DMS79 treated with DMSO at 0.1 percent for 48 hours (cell line): ENCODE results near the gene TTC31.
"Not testable (repeated sequence)": the region's sequence is repeated elsewhere in the genome, so short reads cannot be mapped to it uniquely, and the experiment has no call there.

Experiments
- DNase-seq: peaks from one replicate; lab custom pipeline; 2025; lab: John Stamatoyannopoulos, UW

TTC31 gene

DNA sequence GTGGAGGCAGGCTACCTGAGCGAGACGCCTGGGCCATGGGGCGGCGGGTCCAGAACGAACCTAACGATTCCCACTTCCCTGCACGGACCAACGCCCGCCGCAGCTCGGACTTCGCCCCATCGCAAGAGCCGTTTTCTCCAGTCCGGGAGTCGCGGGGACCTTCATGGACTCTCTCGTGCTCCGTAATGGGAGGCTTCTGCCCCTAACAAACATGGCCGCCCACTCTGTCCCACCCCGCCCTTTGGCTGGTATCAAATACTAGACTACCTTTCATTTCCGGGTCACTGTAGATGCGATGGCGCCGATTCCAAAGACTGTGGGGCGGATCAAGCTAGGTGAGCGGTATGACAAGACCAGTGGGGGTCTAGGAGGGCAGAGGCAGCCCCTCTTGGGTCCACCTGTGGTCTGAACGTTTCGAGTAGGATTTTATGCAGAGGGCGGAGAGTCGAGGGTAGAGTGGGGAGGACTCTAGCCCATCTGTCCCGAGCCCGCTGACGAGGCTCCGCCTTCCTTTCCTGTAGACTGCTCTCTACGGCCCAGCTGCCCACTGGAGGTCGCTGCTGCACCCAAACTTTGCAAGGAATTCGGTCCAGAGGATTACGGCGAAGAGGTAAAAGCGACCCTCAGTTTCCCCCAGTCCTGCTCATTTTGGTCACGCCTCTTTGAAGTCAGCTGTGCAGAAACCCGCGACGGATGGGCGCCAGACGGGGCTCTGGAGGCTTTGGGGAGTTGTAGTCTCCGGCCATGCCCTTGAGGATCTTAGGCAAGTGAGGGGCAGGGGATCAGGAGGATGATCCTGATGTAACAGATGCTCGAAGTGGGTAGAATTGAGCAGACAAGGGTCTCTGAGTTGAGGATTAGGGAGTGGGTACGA, at the start of gene TTC31, which contains the start of gene CCDC142:
Gene TTC31 (plus strand): TSS at position 281 of the 874 bp plus-strand sequence. CDS start 15 bp downstream, at position 296.
Gene CCDC142 (minus strand): TSS at position 198 of the 874 bp plus-strand sequence. CDS start 161 bp downstream, at position 37.
- DNase-seq, result peak; percentile 97

DNA sequence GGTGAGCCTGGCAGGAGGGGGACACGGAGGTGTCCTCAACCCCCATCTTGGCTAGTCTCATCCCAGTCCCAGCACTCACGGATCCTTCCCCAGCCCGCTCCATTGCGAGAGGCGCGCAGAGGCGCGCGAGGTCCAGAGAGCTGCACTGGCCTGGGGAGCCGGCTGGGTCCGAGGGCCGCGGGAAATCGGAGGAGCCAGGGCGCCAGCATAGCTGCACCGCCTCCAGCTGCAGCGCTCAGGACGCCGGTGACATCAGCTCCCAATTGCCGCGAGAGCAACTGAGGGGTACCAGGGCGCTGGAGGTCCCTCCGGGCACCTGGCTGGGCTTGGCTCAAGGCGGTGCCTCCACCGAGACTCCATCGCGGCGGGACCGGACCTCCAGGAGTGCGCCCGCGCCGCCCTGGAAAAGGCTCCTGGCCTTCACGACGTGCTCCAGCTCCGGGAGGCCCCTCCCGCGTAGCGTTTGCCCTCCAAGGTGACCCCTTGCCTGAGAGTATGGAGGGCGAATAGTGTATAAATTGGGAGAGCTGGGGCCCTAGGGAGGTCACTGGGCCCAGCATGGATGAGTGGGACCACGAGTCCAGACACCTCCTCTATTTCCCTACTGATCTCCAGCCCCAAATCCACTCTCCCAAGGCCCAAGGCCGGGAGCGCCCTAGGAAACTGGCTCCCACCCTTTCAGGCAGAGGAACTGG, 46.6 kb upstream of the TTC31 start:
- DNase-seq, result no peak

DNA sequence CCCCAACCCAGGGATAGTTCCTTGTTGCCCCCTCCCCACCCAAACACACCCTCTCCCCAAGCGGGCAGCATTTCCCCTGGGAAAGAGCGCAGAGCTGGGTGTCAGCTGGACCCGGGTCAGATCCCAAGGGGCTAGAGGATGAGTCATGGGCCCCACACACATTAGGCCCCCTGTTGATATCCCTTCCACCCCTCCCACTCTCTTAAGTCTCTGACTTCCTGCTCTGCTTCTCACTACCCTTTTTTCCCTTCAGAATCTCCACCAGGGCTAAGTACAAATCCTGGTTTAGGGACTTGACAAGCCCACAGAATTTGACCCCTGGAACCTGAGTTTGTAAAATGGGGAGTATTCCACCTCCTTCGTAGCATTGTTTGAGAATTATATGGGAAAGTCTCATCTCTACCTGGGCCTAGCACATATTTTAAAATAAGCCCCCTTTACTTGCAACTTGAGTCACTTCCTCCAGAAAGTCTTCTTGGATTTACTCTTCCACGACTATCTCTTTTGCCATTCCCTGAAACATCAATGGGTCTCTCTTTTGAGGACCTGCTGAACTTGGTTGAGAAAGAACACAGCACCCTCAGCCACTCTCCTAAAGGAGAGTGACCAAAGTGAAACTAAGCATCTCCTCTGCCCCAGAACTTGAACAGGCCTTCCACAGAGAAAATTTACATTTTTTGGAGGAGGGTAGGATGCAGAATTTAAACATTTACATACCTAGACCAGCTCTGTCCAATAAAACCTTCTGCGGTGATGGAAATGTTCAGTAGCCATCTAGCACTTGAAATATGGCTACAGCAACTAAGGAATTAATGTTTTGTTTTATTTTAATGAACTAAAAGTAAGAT, 45.8 kb upstream of the TTC31 start:
- DNase-seq, result no peak

DNA sequence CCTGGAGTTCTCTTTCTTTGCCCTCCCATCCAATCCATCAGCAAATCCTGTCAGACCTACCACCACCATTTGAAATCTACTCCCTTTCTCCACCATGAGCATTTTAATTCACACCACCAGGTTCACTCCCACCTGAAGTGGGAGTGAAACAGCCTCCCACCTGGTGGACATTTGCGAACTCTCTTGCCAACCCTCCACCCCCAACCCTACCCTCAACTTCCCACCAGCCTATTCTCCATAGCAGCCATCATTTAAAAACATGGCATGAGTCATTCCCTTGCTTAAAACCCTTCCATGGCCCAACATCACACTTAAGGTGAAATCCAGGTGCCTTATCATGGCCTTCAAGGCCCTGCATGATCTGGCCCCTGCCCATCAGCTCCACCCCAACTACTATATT, 44.6 kb upstream of the TTC31 start:
- DNase-seq, result no peak

DNA sequence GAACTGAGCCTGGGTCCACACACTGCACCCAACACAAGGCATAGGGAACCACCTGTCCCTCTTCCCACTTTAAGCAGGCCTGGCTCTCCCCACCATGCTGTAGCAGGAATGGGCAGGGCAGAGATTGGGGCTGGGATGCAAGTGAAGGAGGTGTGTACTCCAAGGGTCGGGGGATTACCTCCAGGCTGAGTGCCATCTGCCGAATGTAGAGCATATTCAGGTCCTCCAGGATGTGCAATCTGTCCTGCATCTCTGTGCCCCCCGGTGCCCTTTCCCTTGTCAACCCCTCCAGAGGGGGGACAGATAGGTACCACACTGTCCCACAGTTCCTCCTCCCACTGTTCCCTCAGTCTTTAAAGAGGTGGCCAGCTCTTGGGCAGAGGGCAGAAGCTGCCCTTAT, 43.5 kb upstream of the TTC31 start:
- no peak for DNase-seq

DNA sequence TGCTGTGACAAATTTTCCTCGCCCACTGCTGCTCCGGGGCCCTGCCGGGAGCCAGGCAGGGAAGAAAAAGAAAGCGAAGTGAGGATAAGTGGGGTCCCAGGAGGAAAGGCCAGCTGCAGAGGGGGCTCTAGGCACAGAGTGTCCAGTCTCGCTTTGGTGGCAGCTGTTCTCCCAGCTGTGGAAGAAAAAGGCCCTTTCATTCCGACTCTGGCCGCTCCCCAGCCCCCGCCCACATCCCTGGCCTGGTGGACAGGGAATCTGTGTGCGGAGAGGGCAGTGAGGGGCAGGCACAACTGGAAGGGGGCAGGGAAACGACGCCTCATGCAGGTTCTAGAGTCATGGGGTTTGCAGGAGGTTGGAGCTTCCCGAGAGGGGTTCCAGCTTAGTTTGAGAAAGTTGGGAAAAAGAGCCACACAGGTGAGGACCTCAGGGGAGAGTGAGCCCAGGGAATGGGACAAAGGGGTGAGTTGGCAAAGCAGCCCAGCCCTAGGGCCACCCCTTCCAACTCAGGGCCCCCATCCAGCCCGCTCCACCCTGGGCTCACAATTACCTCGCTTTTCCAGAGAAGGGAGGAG, 43.0 kb upstream of the TTC31 start:
- DNase-seq, result no peak

DNA sequence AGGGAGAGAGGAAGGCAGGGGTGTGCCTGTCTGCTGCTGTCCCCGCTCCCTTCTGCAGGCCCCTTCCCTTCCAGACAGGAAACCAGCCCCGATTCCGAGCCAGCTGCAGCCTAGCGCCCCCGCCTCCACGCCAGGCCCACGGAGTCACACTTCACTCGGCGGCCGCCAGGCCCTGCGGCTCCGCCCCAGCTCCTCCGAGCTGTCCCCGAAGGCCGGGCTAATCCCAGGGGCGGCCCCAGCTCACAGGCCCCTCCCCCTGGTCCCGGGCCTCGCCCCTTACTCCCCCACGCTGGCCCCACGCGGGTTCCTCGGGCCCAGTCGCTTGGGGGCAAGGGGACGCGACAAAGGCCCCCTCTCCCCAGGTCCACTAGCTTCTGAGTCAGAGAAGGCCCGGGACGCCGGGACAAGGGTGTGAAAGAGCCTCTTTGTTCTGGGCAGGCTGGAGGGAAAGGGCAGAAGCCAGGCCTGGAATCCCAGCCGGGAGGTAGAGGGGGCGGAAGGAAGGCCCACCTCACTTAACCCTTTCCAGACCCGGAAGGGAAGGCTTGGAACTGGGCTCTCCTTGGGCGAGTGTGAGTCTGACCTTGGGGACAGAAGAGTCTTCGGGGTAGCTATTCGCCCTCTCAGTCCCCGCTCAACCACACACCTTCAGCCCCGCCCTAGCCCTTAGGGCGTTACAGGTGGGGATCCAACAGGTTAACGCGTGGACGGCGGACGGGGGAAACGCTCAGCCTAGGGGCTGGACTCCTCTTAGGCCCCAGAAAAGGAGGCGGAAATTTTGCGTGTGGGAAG, 42.3 kb upstream of the TTC31 start:
- peak; percentile 85 for DNase-seq

DNA sequence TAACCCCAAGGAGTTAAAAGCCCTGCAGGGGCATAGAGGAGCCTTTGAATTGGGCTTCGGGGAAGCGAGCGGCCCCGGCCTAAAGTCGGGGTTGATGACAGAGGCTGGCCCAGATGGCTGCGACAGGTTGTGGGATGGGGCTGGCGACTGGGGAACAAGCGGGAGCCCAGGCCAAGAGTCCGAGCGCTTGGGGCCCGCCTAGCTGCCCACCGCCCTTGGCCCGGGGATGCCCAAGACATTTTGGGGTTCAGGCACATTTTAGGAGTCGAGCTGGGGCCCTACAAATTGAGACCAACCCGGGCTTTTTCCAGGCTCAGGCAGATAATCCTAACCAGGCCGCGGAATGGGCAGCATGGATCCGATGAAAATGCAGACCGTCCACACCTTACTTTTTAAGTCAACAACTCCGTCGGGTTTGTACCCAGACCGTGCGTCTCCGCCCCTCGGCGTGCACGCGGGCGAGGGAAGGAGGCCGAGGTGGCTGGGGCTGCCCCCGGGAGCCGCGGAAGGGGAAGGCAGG, 41.7 kb upstream of the TTC31 start:
- no peak for DNase-seq

DNA sequence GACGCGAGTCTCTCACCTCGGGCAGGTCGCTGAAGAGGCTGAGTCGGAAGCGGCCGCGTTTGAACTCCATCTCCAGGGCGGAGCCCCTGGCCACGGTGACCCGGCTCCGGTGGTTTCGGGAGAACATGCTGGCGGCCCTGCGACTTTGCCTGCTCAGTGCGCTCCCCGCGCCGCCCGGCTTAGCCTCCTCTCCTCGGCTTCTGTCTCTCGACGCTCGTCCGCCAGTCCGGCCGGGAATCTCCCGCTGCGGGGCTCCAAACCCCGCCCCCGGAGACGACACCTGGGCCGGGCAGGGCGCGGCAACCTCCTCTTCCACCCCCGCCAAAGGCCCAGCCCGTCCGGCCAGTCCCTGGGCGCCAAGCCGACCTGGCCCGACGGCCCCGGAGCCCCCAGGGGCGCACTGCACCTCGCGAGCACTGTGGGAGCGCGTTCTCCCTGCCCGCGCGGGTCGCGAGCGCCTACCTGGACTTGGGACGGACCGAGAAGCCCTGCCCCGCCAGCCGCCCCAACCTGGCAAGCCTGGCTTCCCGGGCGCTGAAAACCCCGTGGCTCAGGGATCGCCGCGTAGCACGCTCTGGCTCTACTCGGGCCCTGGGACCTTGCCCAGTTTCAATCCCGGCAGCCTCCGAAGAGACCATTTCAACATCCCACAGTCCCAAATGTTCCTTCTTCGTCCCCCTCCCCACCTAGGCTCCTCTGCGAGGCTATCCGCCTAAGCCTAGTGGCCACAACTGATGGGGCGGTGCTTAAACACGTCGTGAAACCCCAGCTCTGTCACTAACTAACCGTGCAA, 41.0 kb upstream of the TTC31 start, which contains the start of gene RTKN:
Gene RTKN (minus strand): TSS at position 248 of the 793 bp plus-strand sequence. CDS start 121 bp downstream, at position 127.
- peak; percentile 38 for DNase-seq

DNA sequence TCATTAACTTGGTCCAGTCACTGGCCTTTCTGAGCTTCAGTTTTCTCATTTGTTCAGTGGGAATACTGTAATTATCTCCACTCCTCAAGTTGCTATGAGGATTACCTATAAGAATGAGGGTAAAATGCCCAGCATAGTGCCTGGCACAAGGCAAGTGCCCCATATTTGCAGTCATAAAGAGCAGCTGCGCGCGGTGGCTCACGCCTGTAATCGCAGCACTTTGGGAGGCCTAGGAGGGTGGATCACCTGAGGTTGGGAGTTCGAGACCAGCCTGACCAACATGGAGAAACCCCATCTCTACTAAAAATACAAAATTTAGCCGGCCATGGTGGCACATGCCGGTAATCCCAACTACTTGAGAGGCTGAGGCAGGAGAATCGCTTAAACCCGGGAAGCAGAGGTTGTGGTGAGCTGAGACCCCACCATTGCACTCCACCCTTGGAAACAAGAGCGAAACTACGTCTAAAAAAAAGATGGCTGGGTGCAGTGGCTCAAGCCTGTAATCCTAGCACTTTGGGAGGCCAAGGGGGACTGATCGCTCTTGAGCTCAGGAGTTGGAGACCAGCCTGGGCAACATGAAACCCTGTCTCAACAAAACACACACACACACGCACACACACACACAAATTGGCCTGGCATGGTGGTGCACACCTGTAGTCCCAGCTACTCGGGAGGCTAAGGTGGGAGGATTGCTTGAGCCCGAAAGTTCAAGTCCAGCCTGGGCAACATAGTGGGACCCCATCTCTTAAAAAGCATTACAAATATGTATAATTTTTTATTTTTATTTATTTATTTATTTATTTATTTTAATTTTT, 40.2 kb upstream of the TTC31 start:
- DNase-seq, result not testable (repeated sequence)

DNA sequence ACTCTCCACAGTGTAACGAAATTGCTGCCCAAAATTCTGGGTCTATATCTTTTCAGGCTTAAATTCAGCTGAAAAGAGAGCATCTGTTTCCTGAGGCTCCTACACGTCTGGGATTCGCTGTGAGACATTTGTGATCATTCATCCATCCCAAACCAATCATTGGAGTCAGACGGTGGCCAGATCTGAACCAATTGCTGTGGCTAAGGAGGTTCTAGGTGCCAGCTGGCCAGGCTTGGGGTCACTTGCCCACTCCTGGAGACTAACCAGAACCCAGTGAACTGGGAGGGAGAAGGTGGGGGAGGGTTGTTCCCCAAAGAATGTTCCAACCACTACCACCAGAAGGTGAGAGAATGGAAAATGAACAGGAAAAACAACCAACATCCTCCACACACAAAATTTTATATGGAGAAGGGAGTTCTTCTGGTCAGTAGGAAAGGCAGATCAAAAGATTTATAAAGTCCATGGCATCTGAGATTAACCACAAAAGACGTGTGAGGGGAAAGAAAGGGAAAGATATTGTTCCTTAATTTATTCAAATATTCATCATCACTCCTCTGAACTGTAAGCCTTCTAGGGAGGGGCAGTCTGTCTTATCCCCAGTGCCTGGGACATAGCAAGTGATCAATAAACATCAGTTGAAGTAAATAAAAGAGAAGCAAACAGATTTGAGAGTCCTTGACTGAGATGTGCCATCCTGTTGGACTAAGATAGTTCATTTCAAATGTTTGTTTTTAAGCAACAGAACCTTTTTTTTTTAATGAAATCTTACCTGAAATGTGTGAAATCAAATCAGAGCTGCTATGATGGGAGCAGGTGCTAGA, 38.2 kb upstream of the TTC31 start:
- DNase-seq, result no peak

DNA sequence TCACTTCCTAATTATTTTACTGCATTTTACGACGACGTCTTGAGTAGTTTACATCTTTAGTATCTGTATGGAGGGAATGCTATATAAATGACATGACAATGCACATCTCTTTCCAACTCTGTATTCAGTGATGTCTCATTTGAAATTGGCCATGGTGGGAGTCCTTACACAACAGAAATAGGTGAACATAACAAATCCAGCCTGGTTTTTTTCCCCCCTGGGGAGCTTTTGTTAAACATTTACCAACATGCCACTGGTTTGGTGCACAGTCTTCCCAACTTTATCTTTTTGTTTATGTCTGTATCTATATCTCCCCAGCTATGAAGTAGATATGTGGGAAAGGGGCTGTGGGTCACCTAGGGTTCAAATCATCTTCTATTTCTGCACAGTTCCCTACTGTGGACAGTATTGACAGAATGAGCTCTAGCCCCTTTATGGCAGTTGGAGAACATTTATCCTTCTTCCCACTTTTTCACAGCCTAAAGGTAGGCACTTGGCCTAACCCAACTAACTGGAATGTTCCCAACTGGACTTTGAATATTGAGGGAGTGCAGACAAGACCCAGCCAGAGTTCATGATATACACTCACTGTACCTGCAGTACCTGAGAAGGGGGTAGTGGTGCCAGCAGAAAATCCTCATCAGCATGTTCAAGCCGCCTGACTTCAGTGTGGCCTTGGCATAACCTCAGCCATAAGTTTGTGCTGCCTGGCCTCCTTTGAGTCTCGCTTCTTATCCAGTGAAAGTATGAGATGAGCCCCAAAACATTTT, 35.5 kb upstream of the TTC31 start:
- no peak for DNase-seq

DNA sequence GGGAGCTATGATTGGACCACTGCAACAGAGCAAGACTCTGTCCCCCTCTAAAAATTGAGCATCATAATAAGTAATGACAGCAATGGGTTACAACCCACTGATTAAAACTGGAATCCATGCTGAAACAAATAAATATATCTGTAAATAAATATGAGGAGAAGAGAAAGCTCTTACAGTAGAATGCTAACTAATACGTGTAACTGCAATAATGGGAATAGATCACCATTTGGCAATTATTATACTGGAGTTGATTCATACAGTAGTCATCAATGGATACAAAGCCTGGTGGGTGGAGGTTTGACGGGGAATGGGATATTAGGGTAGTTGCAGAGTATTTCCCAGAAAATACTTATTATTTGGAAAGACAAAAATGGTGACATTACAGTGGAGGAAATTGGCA, 34.1 kb upstream of the TTC31 start:
- DNase-seq, result no peak

DNA sequence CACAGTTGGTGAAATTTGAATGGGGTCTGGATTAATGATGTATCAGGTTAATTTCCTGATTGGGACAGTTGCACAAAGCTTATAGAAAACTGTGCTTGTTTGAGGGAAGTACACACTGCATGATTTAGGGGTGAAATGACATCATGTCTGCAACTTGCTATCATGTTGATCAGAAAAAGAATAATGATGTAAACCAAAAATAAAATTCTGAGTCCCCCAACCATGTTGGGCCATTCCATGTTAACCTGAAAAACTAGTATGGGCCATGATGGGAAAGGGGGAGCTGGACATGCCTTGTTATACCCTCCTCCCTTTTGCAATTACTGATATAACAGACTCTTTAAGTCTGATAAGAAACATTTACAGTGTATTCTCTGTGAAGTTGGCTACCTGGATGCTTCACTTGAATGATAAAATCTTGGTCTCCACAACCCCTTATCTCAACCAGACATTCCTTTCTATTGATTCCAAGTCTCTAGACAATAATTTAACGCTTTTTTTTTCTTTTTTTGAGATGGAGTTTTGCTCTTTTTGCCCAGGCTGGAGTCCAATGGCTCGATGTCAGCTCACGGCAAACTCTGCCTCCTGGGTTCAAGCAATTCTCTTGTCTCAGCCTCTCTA, 32.2 kb upstream of the TTC31 start:
- no peak for DNase-seq

DNA sequence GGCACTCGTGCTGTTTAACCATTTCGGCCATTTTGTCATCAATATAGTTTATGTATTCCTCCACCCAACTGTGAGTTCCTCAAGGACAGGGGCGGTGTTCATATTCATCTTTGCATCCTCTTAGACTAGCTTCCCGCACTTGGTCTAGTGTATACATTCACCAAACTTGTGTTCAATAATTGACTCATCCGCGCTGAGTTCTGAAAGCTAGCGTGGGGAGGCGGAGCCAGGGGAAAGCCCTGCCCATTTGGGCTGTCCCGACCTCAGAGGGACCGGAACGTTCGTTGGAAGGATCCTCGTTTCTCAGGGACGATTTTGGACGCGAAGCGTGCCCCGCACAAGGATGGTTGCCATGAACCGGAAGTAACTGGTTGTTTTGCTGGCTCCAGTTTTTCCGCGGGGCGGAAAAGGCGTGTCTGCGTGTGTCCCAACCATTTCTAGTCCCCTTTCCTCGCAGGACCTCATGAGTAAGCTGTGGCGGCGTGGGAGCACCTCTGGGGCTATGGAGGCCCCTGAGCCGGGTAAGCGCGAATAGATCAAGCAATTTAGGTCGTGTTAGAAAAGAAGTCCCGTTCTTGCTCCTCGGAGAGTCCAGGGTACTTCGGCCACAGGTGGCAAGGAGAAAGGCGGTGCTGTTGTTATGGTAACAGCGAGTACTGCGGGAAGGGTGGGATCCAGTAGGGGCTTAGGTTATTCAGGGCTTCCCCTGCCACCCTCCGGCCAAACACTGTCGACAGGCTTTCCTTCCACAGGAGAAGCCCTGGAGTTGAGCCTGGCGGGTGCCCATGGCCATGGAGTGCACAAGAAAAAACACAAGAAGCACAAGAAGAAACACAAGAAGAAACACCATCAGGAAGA, 28.0 kb upstream of the TTC31 start, which contains the start of gene INO80B:
Gene INO80B (plus strand): TSS at position 434 of the 858 bp plus-strand sequence. CDS start 30 bp downstream, at position 464.
- peak; percentile 97 for DNase-seq

DNA sequence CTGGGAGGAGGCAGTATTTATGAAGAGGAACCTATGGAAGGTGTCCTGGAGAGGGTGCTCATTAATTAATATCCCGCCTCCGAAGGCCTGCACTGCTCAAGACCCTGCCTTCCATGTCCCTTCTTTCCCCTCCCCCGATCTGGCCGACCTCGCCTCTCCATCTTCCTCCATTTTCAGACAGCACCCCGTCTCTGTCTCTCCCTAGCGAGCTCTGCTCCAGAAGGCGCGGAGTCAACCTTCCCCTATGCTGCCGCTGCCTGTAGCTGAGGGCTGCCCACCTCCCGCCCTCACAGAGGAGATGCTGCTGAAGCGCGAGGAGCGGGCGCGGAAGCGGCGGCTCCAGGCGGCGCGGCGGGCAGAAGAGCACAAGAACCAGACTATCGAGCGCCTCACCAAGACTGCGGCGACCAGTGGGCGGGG, 25.7 kb upstream of the TTC31 start:
- peak; percentile 76 for DNase-seq
